HCT116 (cell line): ENCODE results near the gene ZNHIT2. TPM values are rescaled to one million over a fixed set of nuclear protein-coding genes. Genes with fewer than 3 reads are reported as not detected.

Source experiments
- ATAC-seq: fragments of 200-7000 bp; cut with Tn5 transposase; 2 replicates; pipeline ENCODE4 v1.9.1; 2020; ENCODE audit warnings: mild to moderate bottlenecking, moderate library complexity
- BruUV-seq: library from RNA; stranded (reverse); fragments of 400-500 nt; replicated peaks from 2 replicates; lab custom pipeline; 2021; lab: Mats Ljungman, UMichigan
- CTCF ChIA-PET: fragments of 300-600 bp; sonication (Branson Sonifier 250); formaldehyde crosslinking; loops from one replicate; lab custom pipeline; 2021; ENCODE audit warnings: antibody characterized with exemption; lab: Charles Lee
- POLR2A ChIA-PET: fragments of 300-600, 350-600 bp; sonication (Branson Sonifier 250); formaldehyde crosslinking; loops from one replicate; lab custom pipeline; 2021; ENCODE audit warnings: antibody characterized with exemption; lab: Charles Lee
- RAD21 ChIA-PET, 2 experiments: fragments of 300-600 bp; sonication (Branson Sonifier 250); formaldehyde crosslinking; loops; one replicate each; lab custom pipeline; 2023; ENCODE audit warnings: low total read pairs in 2 of 2; ENCODE audit not compliant: uncharacterized antibody in 2 of 2, unreplicated experiment in 2 of 2, low non-redundant PET in 1 of 2; lab: Charles Lee
- DNase-seq: peaks from one replicate; pipeline ENCODE4 v3.0.0-alpha.2; 2010; ENCODE audit warnings: low read depth, low spot score
- H2AFZ ChIP-seq: fragments of 200-600 bp; shearing (Covaris generic), sonication (generic); 2 replicates; pipeline ENCODE4 v1.6.1; 2017; ENCODE audit warnings: low read depth, mixed run types, mixed read lengths, antibody characterized with exemption, low read length; ENCODE audit not compliant: poor library complexity, severe bottlenecking
- H3K27ac ChIP-seq: 2 replicates; pipeline ENCODE4 v1.5.1; 2012; ENCODE audit warnings: low read depth, low read length
- H3K27me3 ChIP-seq: fragments of 200-600 bp; sonication (generic); 2 replicates; pipeline ENCODE4 v1.6.1; 2016; ENCODE audit warnings: mixed run types, low read length, mixed read lengths; ENCODE audit not compliant: insufficient read depth
- H3K36me3 ChIP-seq, 2 experiments: fragments of 200-500 bp in 1 of 2; fragments of 200-600 bp in 1 of 2; sonication (Bioruptor generic) in 1 of 2; sonication (generic) in 1 of 2; 2 replicates each; pipeline versions ENCODE4 v1.5.1 to v1.6.1; 2014 to 2016; ENCODE audit warnings: low read length in 2 of 2, inconsistent platforms in 1 of 2, mixed read lengths in 1 of 2, mixed run types in 1 of 2; ENCODE audit not compliant: insufficient read depth in 2 of 2, control insufficient read depth in 1 of 2
- H3K4me1 ChIP-seq, 2 experiments: fragments of 200-600 bp in 1 of 2; sonication (generic) in 1 of 2; 2 replicates each; pipeline versions ENCODE4 v1.5.1 to v1.6.1; 2012 to 2017; ENCODE audit warnings: low read length in 2 of 2, inconsistent platforms in 1 of 2, mild to moderate bottlenecking in 1 of 2, mixed read lengths in 1 of 2, mixed run types in 1 of 2, moderate library complexity in 1 of 2; ENCODE audit not compliant: insufficient read depth in 2 of 2, control insufficient read depth in 1 of 2
- H3K4me2 ChIP-seq: fragments of 200-600 bp; sonication (generic); 2 replicates; pipeline ENCODE4 v1.6.1; 2017; ENCODE audit warnings: mixed run types, low read length, mixed read lengths
- H3K4me3 ChIP-seq, 2 experiments: fragments of 200-600 bp in 1 of 2; sonication (generic) in 1 of 2; replicated peaks in 1 of 2; 2 replicates each; pipeline ENCODE4 v1.5.1; 2011 to 2016; ENCODE audit warnings: low read length in 2 of 2, control low read depth in 1 of 2, low read depth in 1 of 2, mild to moderate bottlenecking in 1 of 2, mixed read lengths in 1 of 2, mixed run types in 1 of 2
- H3K79me2 ChIP-seq: fragments of 200-600 bp; sonication (generic); 2 replicates; pipeline ENCODE4 v1.6.1; 2017; ENCODE audit warnings: mild to moderate bottlenecking, mixed run types, low read length, moderate library complexity, mixed read lengths; ENCODE audit not compliant: insufficient read depth
- H3K9ac ChIP-seq: fragments of 200-600 bp; sonication (generic); 2 replicates; pipeline ENCODE4 v1.6.1; 2016; ENCODE audit warnings: low read length, mixed read lengths
- H3K9me2 ChIP-seq: fragments of 200-600 bp; sonication (generic), shearing (Covaris generic); 2 replicates; pipeline ENCODE4 v1.6.1; 2017; ENCODE audit warnings: mixed run types, mild to moderate bottlenecking, moderate library complexity; ENCODE audit not compliant: insufficient read depth
- H3K9me3 ChIP-seq, 2 experiments: fragments of 200-500 bp in 1 of 2; fragments of 200-600 bp in 1 of 2; sonication (Bioruptor generic) in 1 of 2; sonication (generic) in 1 of 2; 2 replicates each; pipeline ENCODE4 v1.6.1; 2014 to 2017; ENCODE audit warnings: low read length in 2 of 2, mixed read lengths in 2 of 2, inconsistent platforms in 1 of 2, low read depth in 1 of 2, mild to moderate bottlenecking in 1 of 2, mixed run types in 1 of 2, moderate library complexity in 1 of 2; ENCODE audit not compliant: control insufficient read depth in 1 of 2, insufficient read depth in 1 of 2
- H4K20me1 ChIP-seq: fragments of 200-600 bp; sonication (generic), shearing (Covaris generic); 2 replicates; pipeline ENCODE4 v1.6.1; 2017; ENCODE audit warnings: mixed run types, mild to moderate bottlenecking, moderate library complexity; ENCODE audit not compliant: insufficient read depth
- EZH2 ChIP-seq: fragments of 200-600 bp; sonication (generic); IDR thresholded peaks from 2 replicates; pipeline ENCODE4 v1.6.1; 2017; ENCODE audit warnings: antibody characterized with exemption, mixed run types
- EZH2phosphoT487 ChIP-seq: fragments of 200-600 bp; IDR thresholded peaks from 2 replicates; pipeline ENCODE4 v1.6.1; 2018; ENCODE audit warnings: antibody characterized with exemption, borderline replicate concordance
- FOSL1 ChIP-seq: IDR thresholded peaks from 2 replicates; pipeline ENCODE4 v1.6.1; 2012; ENCODE audit warnings: low read depth
- JUND ChIP-seq: IDR thresholded peaks from 2 replicates; pipeline ENCODE4 v1.6.1; 2012
- POLR2A ChIP-seq: IDR thresholded peaks from 2 replicates; pipeline ENCODE4 v1.7.0; 2011; ENCODE audit warnings: borderline replicate concordance; ENCODE audit not compliant: insufficient read depth, insufficient read length; ENCODE audit errors: extremely low read depth
- RAD21 ChIP-seq: IDR thresholded peaks from 2 replicates; pipeline ENCODE4 v1.6.1; 2012; ENCODE audit warnings: low read depth, mild to moderate bottlenecking
- SIN3A ChIP-seq: IDR thresholded peaks from 2 replicates; pipeline ENCODE4 v1.6.1; 2012; ENCODE audit warnings: low read depth
- YY1 ChIP-seq: IDR thresholded peaks from 2 replicates; pipeline ENCODE4 v1.6.1; 2011; ENCODE audit warnings: low read length, low read depth, moderate library complexity, mild to moderate bottlenecking; ENCODE audit not compliant: insufficient replicate concordance; ENCODE audit errors: extremely low read depth
- ZFX ChIP-seq: fragments of 450-650 bp; IDR thresholded peaks from 2 replicates; pipeline ENCODE4 v1.6.1; 2017
- intact Hi-C: fragments of 100-400 bp; cut with micrococcal nuclease; formaldehyde crosslinking; loops from 2 replicates; pipeline ENCODE4 v1.10.0; 2022
- total RNA-seq: library from RNA; stranded (reverse); gene quantifications from one replicate; pipeline ENCODE4 v1.2.1, GENCODE V29; 2021; ENCODE audit not compliant: unreplicated experiment
- TF ChIP-seq, protein P1 (sequence below): IDR thresholded peaks from 2 replicates; pipeline ENCODE4 v1.6.1; 2012; ENCODE audit warnings: low read depth
- TF ChIP-seq, protein P2 (sequence below): IDR thresholded peaks from 2 replicates; pipeline ENCODE4 v1.6.1; 2011; ENCODE audit warnings: mild to moderate bottlenecking, low read length, moderate library complexity; ENCODE audit not compliant: insufficient replicate concordance; ENCODE audit errors: extremely low read depth

Gene ZNHIT2
- total RNA-seq, 1 experiment from 2014 or later: 18.8 TPM

DNA sequence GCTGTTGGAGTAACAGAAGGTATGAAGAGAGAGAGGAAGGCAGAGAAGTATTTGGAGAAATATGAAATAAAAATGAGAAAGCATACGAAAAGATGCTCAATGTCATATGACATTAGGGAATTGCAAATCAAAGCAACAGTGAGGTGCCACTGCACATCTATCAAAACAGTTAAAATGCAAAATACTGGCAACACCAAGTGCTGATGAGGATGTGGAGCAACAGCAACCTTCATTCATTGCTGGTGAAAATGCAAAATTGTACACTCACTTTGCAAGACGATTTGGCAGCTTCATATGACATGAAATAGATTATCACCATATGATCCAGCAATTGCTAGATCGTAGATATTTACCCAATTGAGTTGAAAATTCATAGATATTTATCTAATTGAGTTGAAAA, 43.1 kb upstream of the ZNHIT2 start:
- TF ChIP-seq POLR2A: no peak
- H3K9me2 ChIP-seq: no peaks in the 10 kb centered on the region
- no peaks in the 10 kb centered on the region for H3K36me3 ChIP-seq
- H3K4me2 ChIP-seq: no peak overlapping the region
- no peak overlapping the region for H3K27ac ChIP-seq
- no peak overlapping the region for H2AFZ ChIP-seq
- no peaks in the 10 kb centered on the region for H3K27me3 ChIP-seq
- DNase-seq: no peak
- no peaks in the 10 kb centered on the region for H3K79me2 ChIP-seq
- BruUV-seq: no TSS peak
- POLR2A ChIA-PET: no interaction called here
- ATAC-seq: no peak
- intact Hi-C loops: no loop called here
- RAD21 ChIA-PET: no interaction called here
- H3K4me1 ChIP-seq: no peaks in the 10 kb centered on the region
- H3K4me3 ChIP-seq: no peak overlapping the region
- CTCF ChIA-PET: no interaction called here
- H3K9me3 ChIP-seq: no peaks in the 10 kb centered on the region
- no peaks in the 10 kb centered on the region for H4K20me1 ChIP-seq
- H3K9ac ChIP-seq: no peak overlapping the region

DNA sequence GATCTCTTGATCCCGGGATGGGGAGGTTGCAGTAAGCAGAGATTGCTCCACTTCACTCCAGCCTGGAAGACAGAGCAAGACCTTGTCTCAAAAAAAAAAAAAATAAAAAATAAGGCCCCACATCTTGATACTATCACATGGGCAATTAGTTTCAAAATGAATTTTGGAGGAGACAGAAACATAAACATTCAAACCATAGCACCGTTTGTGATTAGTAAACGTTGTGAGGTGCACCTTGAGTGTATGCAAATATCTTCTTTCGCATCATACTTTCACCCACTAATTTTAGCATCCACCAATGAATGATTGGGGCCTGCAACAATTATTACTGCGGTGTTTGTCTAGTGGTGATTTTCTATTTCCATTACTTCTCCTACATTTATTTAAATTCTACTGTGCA, 41.5 kb upstream of the ZNHIT2 start:
- DNase-seq (no peak), ATAC-seq (no peak)
- no peak overlapping the region for H2AFZ ChIP-seq
- H3K4me1 ChIP-seq: no peaks in the 10 kb centered on the region
- no peak for TF ChIP-seq RAD21
- no peak for TF ChIP-seq JUND
- TF ChIP-seq, protein P1, sequence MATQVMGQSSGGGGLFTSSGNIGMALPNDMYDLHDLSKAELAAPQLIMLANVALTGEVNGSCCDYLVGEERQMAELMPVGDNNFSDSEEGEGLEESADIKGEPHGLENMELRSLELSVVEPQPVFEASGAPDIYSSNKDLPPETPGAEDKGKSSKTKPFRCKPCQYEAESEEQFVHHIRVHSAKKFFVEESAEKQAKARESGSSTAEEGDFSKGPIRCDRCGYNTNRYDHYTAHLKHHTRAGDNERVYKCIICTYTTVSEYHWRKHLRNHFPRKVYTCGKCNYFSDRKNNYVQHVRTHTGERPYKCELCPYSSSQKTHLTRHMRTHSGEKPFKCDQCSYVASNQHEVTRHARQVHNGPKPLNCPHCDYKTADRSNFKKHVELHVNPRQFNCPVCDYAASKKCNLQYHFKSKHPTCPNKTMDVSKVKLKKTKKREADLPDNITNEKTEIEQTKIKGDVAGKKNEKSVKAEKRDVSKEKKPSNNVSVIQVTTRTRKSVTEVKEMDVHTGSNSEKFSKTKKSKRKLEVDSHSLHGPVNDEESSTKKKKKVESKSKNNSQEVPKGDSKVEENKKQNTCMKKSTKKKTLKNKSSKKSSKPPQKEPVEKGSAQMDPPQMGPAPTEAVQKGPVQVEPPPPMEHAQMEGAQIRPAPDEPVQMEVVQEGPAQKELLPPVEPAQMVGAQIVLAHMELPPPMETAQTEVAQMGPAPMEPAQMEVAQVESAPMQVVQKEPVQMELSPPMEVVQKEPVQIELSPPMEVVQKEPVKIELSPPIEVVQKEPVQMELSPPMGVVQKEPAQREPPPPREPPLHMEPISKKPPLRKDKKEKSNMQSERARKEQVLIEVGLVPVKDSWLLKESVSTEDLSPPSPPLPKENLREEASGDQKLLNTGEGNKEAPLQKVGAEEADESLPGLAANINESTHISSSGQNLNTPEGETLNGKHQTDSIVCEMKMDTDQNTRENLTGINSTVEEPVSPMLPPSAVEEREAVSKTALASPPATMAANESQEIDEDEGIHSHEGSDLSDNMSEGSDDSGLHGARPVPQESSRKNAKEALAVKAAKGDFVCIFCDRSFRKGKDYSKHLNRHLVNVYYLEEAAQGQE: no peak
- TF ChIP-seq, protein P2, sequence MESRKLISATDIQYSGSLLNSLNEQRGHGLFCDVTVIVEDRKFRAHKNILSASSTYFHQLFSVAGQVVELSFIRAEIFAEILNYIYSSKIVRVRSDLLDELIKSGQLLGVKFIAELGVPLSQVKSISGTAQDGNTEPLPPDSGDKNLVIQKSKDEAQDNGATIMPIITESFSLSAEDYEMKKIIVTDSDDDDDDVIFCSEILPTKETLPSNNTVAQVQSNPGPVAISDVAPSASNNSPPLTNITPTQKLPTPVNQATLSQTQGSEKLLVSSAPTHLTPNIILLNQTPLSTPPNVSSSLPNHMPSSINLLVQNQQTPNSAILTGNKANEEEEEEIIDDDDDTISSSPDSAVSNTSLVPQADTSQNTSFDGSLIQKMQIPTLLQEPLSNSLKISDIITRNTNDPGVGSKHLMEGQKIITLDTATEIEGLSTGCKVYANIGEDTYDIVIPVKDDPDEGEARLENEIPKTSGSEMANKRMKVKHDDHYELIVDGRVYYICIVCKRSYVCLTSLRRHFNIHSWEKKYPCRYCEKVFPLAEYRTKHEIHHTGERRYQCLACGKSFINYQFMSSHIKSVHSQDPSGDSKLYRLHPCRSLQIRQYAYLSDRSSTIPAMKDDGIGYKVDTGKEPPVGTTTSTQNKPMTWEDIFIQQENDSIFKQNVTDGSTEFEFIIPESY: no peak
- TF ChIP-seq EZH2: no peak
- no peak for TF ChIP-seq FOSL1
- TF ChIP-seq YY1: no peak
- no peak for TF ChIP-seq SIN3A
- TF ChIP-seq ZFX: no peak
- TF ChIP-seq EZH2phosphoT487: no peak
- H3K9me3 ChIP-seq: no peaks in the 10 kb centered on the region
- no peaks in the 10 kb centered on the region for H4K20me1 ChIP-seq
- no peaks in the 10 kb centered on the region for H3K27me3 ChIP-seq
- H3K4me3 ChIP-seq: no peak overlapping the region
- no peak overlapping the region for H3K27ac ChIP-seq
- CTCF ChIA-PET: no interaction called here
- H3K9me2 ChIP-seq: no peaks in the 10 kb centered on the region
- no peaks in the 10 kb centered on the region for H3K36me3 ChIP-seq
- no peak overlapping the region for H3K9ac ChIP-seq
- H3K4me2 ChIP-seq: no peak overlapping the region
- POLR2A ChIA-PET: interaction anchor here (1.1 kb wide), 1 partner anchor 11 kb away, joined by 3 read pairs; the partner anchor contains the start of gene SPDYC
- RAD21 ChIA-PET: no interaction called here
- intact Hi-C loops: no loop called here
- BruUV-seq: no TSS peak
- no peaks in the 10 kb centered on the region for H3K79me2 ChIP-seq
